ENCODE measurements around the gene APBA1.

Gene APBA1

GRCh38 chr9:69535286-69535832 is 136.8 kb downstream of the APBA1 start:
- Histone ChIP-seq H3K36me3 (ENCODE audit: control insufficient read depth, insufficient read depth, low read length) (no peaks in the 10 kb centered on the region), H3K4me3 (replicated peaks; ENCODE audit: low read depth, low read length) (no peak overlapping the region), H3K27me3 (replicated peaks; ENCODE audit: control insufficient read depth, insufficient read depth, low read length) (peaks cover 2% of the 10 kb centered on the region; the same call in 1 of the 2 replicates)
- TF ChIP-seq, protein P1, sequence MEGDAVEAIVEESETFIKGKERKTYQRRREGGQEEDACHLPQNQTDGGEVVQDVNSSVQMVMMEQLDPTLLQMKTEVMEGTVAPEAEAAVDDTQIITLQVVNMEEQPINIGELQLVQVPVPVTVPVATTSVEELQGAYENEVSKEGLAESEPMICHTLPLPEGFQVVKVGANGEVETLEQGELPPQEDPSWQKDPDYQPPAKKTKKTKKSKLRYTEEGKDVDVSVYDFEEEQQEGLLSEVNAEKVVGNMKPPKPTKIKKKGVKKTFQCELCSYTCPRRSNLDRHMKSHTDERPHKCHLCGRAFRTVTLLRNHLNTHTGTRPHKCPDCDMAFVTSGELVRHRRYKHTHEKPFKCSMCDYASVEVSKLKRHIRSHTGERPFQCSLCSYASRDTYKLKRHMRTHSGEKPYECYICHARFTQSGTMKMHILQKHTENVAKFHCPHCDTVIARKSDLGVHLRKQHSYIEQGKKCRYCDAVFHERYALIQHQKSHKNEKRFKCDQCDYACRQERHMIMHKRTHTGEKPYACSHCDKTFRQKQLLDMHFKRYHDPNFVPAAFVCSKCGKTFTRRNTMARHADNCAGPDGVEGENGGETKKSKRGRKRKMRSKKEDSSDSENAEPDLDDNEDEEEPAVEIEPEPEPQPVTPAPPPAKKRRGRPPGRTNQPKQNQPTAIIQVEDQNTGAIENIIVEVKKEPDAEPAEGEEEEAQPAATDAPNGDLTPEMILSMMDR (IDR thresholded peaks at IDR 0.05; ENCODE audit: insufficient read depth, low read length, poor library complexity, severe bottlenecking): no peak
- DNase-seq (ENCODE audit: extremely low read depth, insufficient read length): no peak

DNA sequence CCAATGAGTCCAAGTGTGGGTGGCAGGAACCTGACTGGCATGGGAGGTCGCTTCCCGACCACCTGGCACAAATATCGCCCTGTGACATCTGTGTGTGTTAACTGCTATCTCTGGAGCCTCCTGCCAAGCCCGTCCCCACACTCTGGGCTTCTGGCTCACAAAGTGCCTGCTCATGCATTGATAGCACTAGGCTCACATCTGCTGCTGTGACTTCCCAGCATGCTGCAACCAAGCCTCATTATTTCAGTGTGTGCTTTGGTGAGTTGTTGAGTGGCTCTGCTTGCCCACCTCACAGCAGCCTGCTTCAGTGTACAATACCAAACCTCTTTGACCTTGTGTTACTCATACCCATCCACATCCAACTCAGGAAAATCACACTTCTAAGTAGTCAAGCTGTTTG is 139.8 kb downstream of the APBA1 start:
- DNase-seq (ENCODE audit: extremely low read depth, insufficient read length): no peak
- no peak overlapping the region for H3K4me3 ChIP-seq (replicated peaks; ENCODE audit: low read depth, low read length)
- H3K36me3 ChIP-seq (ENCODE audit: control insufficient read depth, insufficient read depth, low read length): no peaks in the 10 kb centered on the region
- peaks cover 2% of the 10 kb centered on the region; the same call in 1 of the 2 replicates for H3K27me3 ChIP-seq (replicated peaks; ENCODE audit: control insufficient read depth, insufficient read depth, low read length)
- TF ChIP-seq, protein P1 (IDR thresholded peaks at IDR 0.05; ENCODE audit: insufficient read depth, low read length, poor library complexity, severe bottlenecking): no peak

DNA sequence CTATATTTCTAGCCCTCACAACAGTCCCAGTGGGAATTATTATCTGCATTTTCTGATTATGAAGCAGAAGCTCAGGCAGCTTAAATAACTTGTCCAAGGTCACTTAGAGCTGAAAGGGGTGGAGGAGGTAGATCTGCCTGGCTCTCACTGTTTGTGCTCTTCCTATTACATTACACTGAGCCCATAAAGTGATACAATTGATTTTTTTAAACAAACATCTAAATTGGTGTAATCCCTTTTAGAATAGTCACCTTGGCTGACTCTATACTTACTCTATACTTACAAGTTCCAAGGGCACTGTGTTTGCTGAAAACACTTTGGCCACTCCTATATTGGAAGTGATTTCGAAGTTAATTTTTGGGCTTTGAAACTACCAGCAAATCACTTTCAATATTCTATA is 144.7 kb downstream of the APBA1 start:
- H3K36me3 ChIP-seq (ENCODE audit: control insufficient read depth, insufficient read depth, low read length): no peaks in the 10 kb centered on the region
- TF ChIP-seq, protein P1 (IDR thresholded peaks at IDR 0.05; ENCODE audit: insufficient read depth, low read length, poor library complexity, severe bottlenecking): no peak
- no peak for DNase-seq (ENCODE audit: extremely low read depth, insufficient read length)
- no peak overlapping the region for H3K4me3 ChIP-seq (replicated peaks; ENCODE audit: low read depth, low read length)
- H3K27me3 ChIP-seq (replicated peaks; ENCODE audit: control insufficient read depth, insufficient read depth, low read length): peaks cover 1% of the 10 kb centered on the region; the same call in 1 of the 2 replicates

- Histone ChIP-seq H3K4me3 (replicated peaks; ENCODE audit: low read depth, low read length) (no peak overlapping the region), H3K27me3 (replicated peaks; ENCODE audit: control insufficient read depth, insufficient read depth, low read length) (no peaks in the 10 kb centered on the region), H3K36me3 (ENCODE audit: control insufficient read depth, insufficient read depth, low read length) (no peaks in the 10 kb centered on the region)
- DNase-seq (ENCODE audit: extremely low read depth, insufficient read length): no peak
- TF ChIP-seq, protein P1 (IDR thresholded peaks at IDR 0.05; ENCODE audit: insufficient read depth, low read length, poor library complexity, severe bottlenecking): no peak
These were observed 145.5 kb downstream of the APBA1 start for GRCh38 chr9:69526699-69527098.

DNA sequence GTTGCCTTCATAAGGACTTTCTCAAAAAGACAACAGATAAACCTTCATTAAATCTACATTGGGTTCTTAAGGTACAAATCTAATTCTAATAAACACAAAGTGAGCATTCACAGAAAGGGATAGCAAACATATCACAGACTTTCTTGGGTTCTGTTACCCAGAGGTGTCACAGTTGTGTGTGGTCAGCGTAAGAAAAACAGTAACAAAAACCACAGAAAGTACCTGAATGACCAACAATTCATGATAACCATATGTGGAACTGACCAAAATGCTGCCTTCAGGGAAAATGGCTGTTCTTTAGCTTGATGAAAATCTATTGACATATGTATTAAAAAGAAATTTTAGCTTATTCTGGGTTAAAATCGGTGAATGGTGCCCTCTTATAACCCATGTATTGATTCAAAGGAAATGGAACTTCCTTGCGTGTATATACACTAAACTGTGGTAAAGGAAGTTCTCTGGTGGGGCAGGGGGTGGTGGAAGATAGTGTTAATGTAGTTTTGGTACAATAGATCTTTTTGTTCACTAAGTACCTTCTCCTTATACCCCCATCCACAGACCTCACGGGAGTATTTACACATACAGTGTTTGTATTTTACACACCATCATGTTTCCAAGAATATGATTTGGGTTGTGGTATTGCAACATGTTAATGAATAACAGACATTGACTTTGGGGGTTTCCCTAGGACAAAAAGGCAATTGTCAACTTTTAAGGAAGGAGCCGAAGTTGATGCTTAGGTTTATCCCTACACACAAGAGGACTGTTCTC is 152.5 kb downstream of the APBA1 start:
- H3K4me3 ChIP-seq (replicated peaks; ENCODE audit: low read depth, low read length): no peak overlapping the region
- no peaks in the 10 kb centered on the region for H3K36me3 ChIP-seq (ENCODE audit: control insufficient read depth, insufficient read depth, low read length)
- no peak for DNase-seq (ENCODE audit: extremely low read depth, insufficient read length)
- no peaks in the 10 kb centered on the region for H3K27me3 ChIP-seq (replicated peaks; ENCODE audit: control insufficient read depth, insufficient read depth, low read length)
- TF ChIP-seq, protein P1 (IDR thresholded peaks at IDR 0.05; ENCODE audit: insufficient read depth, low read length, poor library complexity, severe bottlenecking): no peak

All from GM06990 (cell line).